Neural cell (in vitro differentiated cells): ENCODE data around the gene CLSTN2.

Experiments used
- CTCF ChIP-seq: fragments of 450-650 bp; IDR thresholded peaks from 2 replicates; pipeline ENCODE4 v1.5.1; 2014; ENCODE audit warnings: antibody characterized with exemption, mild to moderate bottlenecking, moderate library complexity; ENCODE audit not compliant: poor library complexity, severe bottlenecking
- EZH2 ChIP-seq: fragments of 200-600, 300-800 bp; shearing (Covaris generic), sonication (generic); IDR thresholded peaks from 2 replicates; pipeline ENCODE4 v1.6.1; 2014; ENCODE audit warnings: antibody characterized with exemption, low read length, borderline replicate concordance, mild to moderate bottlenecking; ENCODE audit not compliant: insufficient read depth, poor library complexity, severe bottlenecking
- MXI1 ChIP-seq: fragments of 450-650 bp; conservative IDR thresholded peaks from 2 replicates; pipeline ENCODE4 v1.6.1; 2014; ENCODE audit warnings: antibody characterized with exemption, mild to moderate bottlenecking; ENCODE audit not compliant: poor library complexity, severe bottlenecking
- POLR2AphosphoS5 ChIP-seq: IDR thresholded peaks from 2 replicates; pipeline ENCODE4 v1.6.1; 2012
- RAD21 ChIP-seq: fragments of 450-650 bp; conservative IDR thresholded peaks from 2 replicates; pipeline ENCODE4 v1.6.1; 2014; ENCODE audit warnings: antibody characterized with exemption, mild to moderate bottlenecking, moderate library complexity
- TAF1 ChIP-seq: IDR thresholded peaks from 2 replicates; pipeline ENCODE4 v1.6.1; 2012; ENCODE audit warnings: low read depth

GRCh38 chr3:140568842-140569520 lies 634.0 kb downstream of the CLSTN2 start:
- TF ChIP-seq POLR2AphosphoS5 = no peak
- TF ChIP-seq CTCF = no peak
- no peak for TF ChIP-seq RAD21
- TF ChIP-seq MXI1 = no peak
- TF ChIP-seq TAF1 = no peak
- TF ChIP-seq EZH2 = no peak
